Measurements from ENCODE around the gene TMEM116. TPM values are rescaled to one million over a fixed set of nuclear protein-coding genes. Genes with fewer than 3 reads are reported as not detected.

TMEM116 gene
- total and polyA plus RNA-seq, 11 donors, result 19.6 to 63.6 (median 43.0) TPM

DNA sequence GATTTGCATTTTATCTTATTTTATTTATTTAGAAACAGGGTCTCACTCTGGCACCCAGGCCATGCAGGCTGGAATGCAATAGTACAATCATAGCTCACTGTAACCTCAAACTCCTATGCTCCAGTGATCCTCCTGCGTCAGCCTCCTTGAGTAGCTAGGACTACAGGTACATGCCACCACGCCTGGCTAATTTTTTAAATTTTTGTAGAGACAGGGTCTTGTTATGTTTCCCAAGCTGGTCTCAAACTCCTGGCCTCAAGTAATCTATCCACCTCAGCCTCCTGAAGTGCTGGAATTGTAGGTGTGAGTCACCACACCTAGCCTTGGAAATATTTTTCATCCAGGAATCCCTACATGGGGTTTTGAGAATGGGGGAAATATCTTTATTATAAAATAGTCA lies 86.3 kb downstream of the TMEM116 start:
- no peak for TF ChIP-seq CTCF (IDR thresholded peaks at IDR 0.05)
- TF ChIP-seq POLR2A (IDR thresholded peaks at IDR 0.05), result no peak
- intact Hi-C loops (cut with DNase I), result no loop called here
- H3K4me3 ChIP-seq, result no peak overlapping the region
- peaks cover 0 to 10% (median 5%) of the 10 kb centered on the region in 9 donors for H3K36me3 ChIP-seq
- 95 to 98% (median 97%) methylated on average over 2 of the region's 2 CpGs for WGBS, 4 donors
- no peaks in the 10 kb centered on the region for H3K27me3 ChIP-seq
- ATAC-seq (no peak), DNase-seq (no peak)
- H3K9me3 ChIP-seq, result no peaks in the 10 kb centered on the region
- peaks cover 0 to 8% (median 0%) of the 10 kb centered on the region in 12 donors for H3K4me1 ChIP-seq
- no peak overlapping the region for H3K27ac ChIP-seq

DNA sequence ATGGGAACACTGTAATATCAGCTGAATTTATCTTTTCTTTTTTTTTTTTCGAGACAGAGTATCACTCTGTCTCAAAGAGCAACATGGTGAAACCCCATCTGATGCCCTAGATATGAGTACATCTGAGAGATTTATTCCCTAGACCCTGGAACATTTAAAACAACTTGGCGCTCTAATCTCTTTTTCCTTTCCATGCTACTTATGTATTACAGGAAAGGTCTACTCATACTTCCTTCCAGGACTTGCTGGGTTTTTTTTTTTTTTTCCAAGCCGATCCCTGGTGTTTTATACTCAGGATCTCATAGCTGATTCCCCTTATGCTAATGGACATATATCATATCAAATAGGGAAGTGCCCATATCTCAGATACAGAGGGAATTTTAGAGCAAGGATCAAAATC lies 87.8 kb downstream of the TMEM116 start:
- Histone ChIP-seq H3K4me3 (no peak overlapping the region), H3K9me3 (no peaks in the 10 kb centered on the region), H3K27me3 (no peaks in the 10 kb centered on the region), H3K36me3 (no peaks in the 10 kb centered on the region), H3K27ac (no peak overlapping the region), H3K4me1 (peaks cover 0 to 8% (median 0%) of the 10 kb centered on the region in 12 donors)
- TF ChIP-seq POLR2A (IDR thresholded peaks at IDR 0.05) (no peak), CTCF (IDR thresholded peaks at IDR 0.05) (no peak)
- ATAC-seq (peak in 1 of 4 donors; percentile 30), DNase-seq (no peak)
- intact Hi-C loops (cut with DNase I), result no loop called here
- 59 to 73% (median 61%) methylated on average over 3 of the region's 3 CpGs for WGBS, 4 donors

GRCh38 chr12:111907740-111908139 lies 105.2 kb downstream of the TMEM116 start:
- H3K27me3 ChIP-seq, result no peaks in the 10 kb centered on the region
- peaks cover 0 to 22% (median 3%) of the 10 kb centered on the region in 9 donors for H3K36me3 ChIP-seq
- 85 to 100% (median 94%) methylated on average over 1 of the region's 1 CpG for whole genome bisulfite sequencing, 4 donors
- no peak for TF ChIP-seq POLR2A (IDR thresholded peaks at IDR 0.05)
- DNase-seq (no peak), ATAC-seq (no peak)
- no peaks in the 10 kb centered on the region for H3K4me1 ChIP-seq
- H3K4me3 ChIP-seq, result no peak overlapping the region
- intact Hi-C loops (cut with DNase I), result no loop called here
- H3K9me3 ChIP-seq, result peaks cover 0 to 31% (median 1%) of the 10 kb centered on the region in 12 donors
- no peak overlapping the region for H3K27ac ChIP-seq

GRCh38 chr12:111905502-111905901 lies 107.5 kb downstream of the TMEM116 start:
- H3K4me1 ChIP-seq, result no peaks in the 10 kb centered on the region
- H3K4me3 ChIP-seq, result no peak overlapping the region
- TF ChIP-seq CTCF (IDR thresholded peaks at IDR 0.05) (no peak), POLR2A (IDR thresholded peaks at IDR 0.05) (no peak)
- WGBS, 4 donors, result 95 to 100% (median 98%) methylated on average over 3 of the region's 3 CpGs
- ATAC-seq (peak in 1 of 4 donors; percentile 18), DNase-seq (no peak)
- H3K36me3 ChIP-seq, result peaks cover 0 to 27% (median 3%) of the 10 kb centered on the region in 9 donors
- no peak overlapping the region for H3K27ac ChIP-seq
- H3K9me3 ChIP-seq, result peaks cover 0 to 31% (median 1%) of the 10 kb centered on the region in 12 donors
- intact Hi-C loops (cut with DNase I), result no loop called here
- no peaks in the 10 kb centered on the region for H3K27me3 ChIP-seq

DNA sequence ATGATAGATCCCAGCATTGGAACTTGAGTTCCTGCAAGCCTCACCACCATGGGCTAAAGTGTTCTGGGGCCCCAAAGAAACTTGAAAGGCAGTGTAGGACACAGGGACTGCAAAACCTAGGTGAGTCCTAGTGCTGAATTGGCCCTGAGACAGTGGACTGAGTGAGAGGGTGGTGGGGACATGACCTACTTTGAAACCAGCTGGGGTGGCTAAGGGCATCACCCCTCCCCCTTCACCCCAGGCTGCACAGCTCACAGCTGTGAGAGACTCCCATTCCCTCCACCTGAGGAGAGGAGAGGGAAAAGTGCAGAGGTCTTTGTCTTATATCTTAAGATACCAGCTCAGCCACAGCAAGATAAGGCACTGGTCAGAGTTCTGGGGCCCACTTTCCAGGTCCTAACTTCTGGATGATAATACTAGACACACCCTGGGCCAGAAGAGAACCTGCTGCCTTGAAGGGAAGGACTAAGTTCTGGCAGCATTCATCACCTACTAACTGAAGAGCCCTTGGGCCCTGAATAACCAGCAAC lies 108.5 kb downstream of the TMEM116 start:
- intact Hi-C loops (cut with DNase I), result no loop called here

More for the DNA sequence above, 108.5 kb downstream of the TMEM116 start:
- Histone ChIP-seq H3K27me3 (no peaks in the 10 kb centered on the region), H3K9me3 (peaks cover 0 to 22% (median 1%) of the 10 kb centered on the region in 12 donors), H3K4me3 (no peak overlapping the region), H3K4me1 (no peaks in the 10 kb centered on the region), H3K36me3 (peaks cover 0 to 32% (median 4%) of the 10 kb centered on the region in 9 donors), H3K27ac (no peak overlapping the region)
- ATAC-seq, result peak; percentile 15 to 37 (median 20)
- DNase-seq, result no peak
- no peak for TF ChIP-seq POLR2A (IDR thresholded peaks at IDR 0.05)
- no peak for TF ChIP-seq CTCF (IDR thresholded peaks at IDR 0.05)

Data from heart left ventricle (tissue), 16 donors.